Endothelial cell of umbilical vein (primary cell): ENCODE measurements around the gene VGLL4. TPM values are rescaled to one million over a fixed set of nuclear protein-coding genes. Genes with fewer than 3 reads are reported as not detected.

ENCODE experiments used
- BruUV-seq: library from RNA; stranded (reverse); fragments of 400-500 nt; replicated peaks from 2 replicates; lab custom pipeline; 2021; lab: Mats Ljungman, UMichigan
- CTCF ChIA-PET: fragments of 300-600, 350-600 bp; sonication (Branson Sonifier 250); formaldehyde crosslinking; loops from one replicate; lab custom pipeline; 2021; ENCODE audit warnings: antibody characterized with exemption, inconsistent platforms; lab: Charles Lee
- POLR2A ChIA-PET: fragments of 300-600, 350-600 bp; sonication (Branson Sonifier 250); formaldehyde crosslinking; loops from one replicate; lab custom pipeline; 2021; ENCODE audit warnings: antibody characterized with exemption, inconsistent platforms; lab: Charles Lee
- DNase-seq: peaks from one replicate; pipeline ENCODE4 v3.0.0-alpha.2; 2011; ENCODE audit warnings: low read depth, low spot score
- FAIRE-seq: peaks from 2 replicates; lab custom pipeline; 2011; peaks lifted over from hg19 to GRCh38; lab: Jason Lieb, UNC
- H2AFZ ChIP-seq: 2 replicates; pipeline ENCODE4 v1.6.0; 2012; ENCODE audit warnings: low read depth, low read length, control low read depth, inconsistent platforms
- H3K27ac ChIP-seq: 2 replicates; pipeline ENCODE4 v1.5.1; 2011; ENCODE audit warnings: low read depth, mild to moderate bottlenecking, control low read depth, low read length, moderate library complexity; ENCODE audit not compliant: insufficient read depth
- H3K27me3 ChIP-seq, 2 experiments: 2 replicates each; pipeline versions ENCODE4 v1.6.0 to v1.6.1; 2011; ENCODE audit warnings: low read length in 2 of 2, mixed read lengths in 1 of 2; ENCODE audit not compliant: control insufficient read depth in 2 of 2, insufficient read depth in 2 of 2
- H3K36me3 ChIP-seq, 2 experiments: 2 replicates in 1 of 2; 3 replicates in 1 of 2; pipeline ENCODE4 v1.5.1; 2011; ENCODE audit warnings: low read length in 2 of 2, mild to moderate bottlenecking in 1 of 2, moderate library complexity in 1 of 2; ENCODE audit not compliant: control insufficient read depth in 2 of 2, insufficient read depth in 2 of 2; ENCODE audit errors: extremely low read depth in 1 of 2
- H3K4me1 ChIP-seq: 3 replicates; pipeline ENCODE4 v1.5.1; 2011; ENCODE audit warnings: mild to moderate bottlenecking, low read length; ENCODE audit not compliant: control insufficient read depth, insufficient read depth; ENCODE audit errors: extremely low read depth
- H3K4me2 ChIP-seq: 2 replicates; pipeline ENCODE4 v1.6.1; 2011; ENCODE audit warnings: low read length, control low read depth, mixed read lengths; ENCODE audit not compliant: insufficient read depth
- H3K4me3 ChIP-seq, 3 experiments: fragments of 200-600 bp in 1 of 3; sonication (generic), shearing (Covaris generic) in 1 of 3; replicated peaks in 1 of 3; 2 replicates each; pipeline ENCODE4 v1.5.1; 2011 to 2016; ENCODE audit warnings: control low read depth in 3 of 3, low read length in 3 of 3, mild to moderate bottlenecking in 2 of 3, inconsistent platforms in 1 of 3, low read depth in 1 of 3, moderate library complexity in 1 of 3; ENCODE audit not compliant: insufficient read depth in 1 of 3
- H3K79me2 ChIP-seq: 2 replicates; pipeline ENCODE4 v1.6.0; 2012; ENCODE audit warnings: low read length, inconsistent platforms; ENCODE audit not compliant: control insufficient read depth, insufficient read depth
- H3K9ac ChIP-seq: replicated peaks from 2 replicates; pipeline ENCODE3; 2011; ENCODE audit warnings: low read length, control low read depth; ENCODE audit not compliant: insufficient read depth; ENCODE audit errors: extremely low read depth
- H3K9me1 ChIP-seq: replicated peaks from 3 replicates; pipeline ENCODE4 v1.6.0; 2011; ENCODE audit warnings: mild to moderate bottlenecking, low read length; ENCODE audit not compliant: control insufficient read depth, insufficient read depth; ENCODE audit errors: extremely low read depth
- H3K9me3 ChIP-seq: replicated peaks from 2 replicates; pipeline ENCODE4 v1.5.1; 2012; ENCODE audit warnings: low read length, inconsistent platforms; ENCODE audit not compliant: control insufficient read depth, insufficient read depth
- H4K20me1 ChIP-seq: replicated peaks from 2 replicates; pipeline ENCODE3; 2011; ENCODE audit warnings: mild to moderate bottlenecking, low read length; ENCODE audit not compliant: control insufficient read depth, insufficient read depth; ENCODE audit errors: extremely low read depth
- GATA2 ChIP-seq: IDR thresholded peaks from 2 replicates; pipeline ENCODE4 v1.7.0; 2011; ENCODE audit warnings: low read depth, mild to moderate bottlenecking, moderate library complexity, mixed read lengths, low read length; ENCODE audit not compliant: insufficient read length, insufficient read depth
- JUN ChIP-seq: IDR thresholded peaks from 2 replicates; pipeline ENCODE4 v1.6.1; 2011; ENCODE audit warnings: borderline replicate concordance, low read depth; ENCODE audit not compliant: insufficient read length, insufficient read depth
- POLR2A ChIP-seq: IDR thresholded peaks from 2 replicates; pipeline ENCODE4 v1.6.1; 2012; ENCODE audit warnings: low read depth, mild to moderate bottlenecking, control low read depth, low read length
- POLR2AphosphoS5 ChIP-seq: IDR thresholded peaks from 2 replicates; pipeline ENCODE4 v1.6.1; 2012; ENCODE audit warnings: low read depth, mild to moderate bottlenecking, control low read depth, low read length, moderate library complexity; ENCODE audit not compliant: insufficient read depth
- dilution Hi-C: fragments of 300-500 bp; cut with MboI; formaldehyde crosslinking; loops from one replicate; pipeline ENCODE4 v1.15.0; 2019; ENCODE audit warnings: low sequenced_read_pairs; ENCODE audit not compliant: extremely low pct_ligation_motif_present
- intact Hi-C: fragments of 100-400 bp; cut with micrococcal nuclease; formaldehyde crosslinking; loops from one replicate; pipeline ENCODE4 v1.10.0; 2022
- polyA plus RNA-seq, 4 experiments: library from polyadenylated mRNA; depleted of rRNA in 3 of 4; stranded (reverse) in 3 of 4; unstranded in 1 of 4; fragments of >200 nt; gene quantifications; 2 replicates each; pipeline versions ENCODE4 v1.2.1 to v1.2.3, GENCODE V29; 2011 to 2012; ENCODE audit warnings: missing spikeins in 1 of 4
- total RNA-seq: library from RNA; stranded (reverse); gene quantifications from 2 replicates; pipeline ENCODE4 v1.2.3, GENCODE V29; 2021
- TF ChIP-seq, protein P1 (sequence below), 2 donors: IDR thresholded peaks; 1 replicate in 1 of 2; 2 replicates in 1 of 2; pipeline ENCODE4 v1.5.1; 2011; ENCODE audit warnings: low read length in 2 of 2, mild to moderate bottlenecking in 2 of 2, moderate library complexity in 2 of 2, control low read depth in 1 of 2, inconsistent platforms in 1 of 2, low read depth in 1 of 2; ENCODE audit not compliant: insufficient read depth in 1 of 2; ENCODE audit errors: extremely low read depth in 1 of 2

Gene VGLL4
- total and polyA plus RNA-seq, 2 donors (not counting 3 experiments of a cell fraction or from before 2014, with no cell fraction given): 67.0 to 78.9 TPM

DNA sequence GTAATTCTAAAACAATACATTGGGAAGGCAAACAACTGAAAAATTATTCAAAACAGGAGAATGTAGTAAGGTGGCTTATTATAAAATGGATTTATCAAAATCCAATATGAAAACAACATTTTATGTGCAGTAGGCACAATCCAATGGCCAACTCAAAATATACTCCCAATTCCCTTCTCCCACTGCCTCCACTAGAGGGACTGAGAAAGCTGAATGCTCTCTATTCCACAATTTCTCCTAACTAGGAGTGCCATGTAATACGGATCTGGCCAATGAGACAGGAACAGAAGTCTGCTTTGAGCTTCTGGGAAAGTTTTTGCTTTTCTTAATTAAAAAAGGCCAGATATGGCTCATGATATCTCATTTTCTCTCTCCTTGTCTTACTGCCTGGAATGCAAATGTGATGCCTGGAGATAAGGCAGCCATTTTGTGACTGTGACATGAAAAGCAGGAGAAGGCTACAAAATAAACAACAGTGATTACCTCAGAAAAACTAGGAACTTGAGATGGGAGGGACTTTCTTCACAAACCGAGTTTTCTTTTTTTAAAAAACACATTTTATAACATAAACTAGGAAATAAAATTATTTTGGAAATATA is 18.8 kb upstream of the VGLL4 start:
- no peak overlapping the region for H3K9ac ChIP-seq
- no peaks in the 10 kb centered on the region for H3K36me3 ChIP-seq
- dilution Hi-C loops: no loop called here
- H3K27ac ChIP-seq: no peak overlapping the region
- H3K4me3 ChIP-seq: no peak overlapping the region
- H3K4me2 ChIP-seq: no peak overlapping the region
- no peaks in the 10 kb centered on the region for H3K27me3 ChIP-seq
- no peak overlapping the region for H2AFZ ChIP-seq
- intact Hi-C loops: loop anchor here (1.0 to 2.0 kb wide), 4 partner anchors 56 to 172 kb away; no protein-coding TSS in a partner anchor
- TF ChIP-seq, protein P1, sequence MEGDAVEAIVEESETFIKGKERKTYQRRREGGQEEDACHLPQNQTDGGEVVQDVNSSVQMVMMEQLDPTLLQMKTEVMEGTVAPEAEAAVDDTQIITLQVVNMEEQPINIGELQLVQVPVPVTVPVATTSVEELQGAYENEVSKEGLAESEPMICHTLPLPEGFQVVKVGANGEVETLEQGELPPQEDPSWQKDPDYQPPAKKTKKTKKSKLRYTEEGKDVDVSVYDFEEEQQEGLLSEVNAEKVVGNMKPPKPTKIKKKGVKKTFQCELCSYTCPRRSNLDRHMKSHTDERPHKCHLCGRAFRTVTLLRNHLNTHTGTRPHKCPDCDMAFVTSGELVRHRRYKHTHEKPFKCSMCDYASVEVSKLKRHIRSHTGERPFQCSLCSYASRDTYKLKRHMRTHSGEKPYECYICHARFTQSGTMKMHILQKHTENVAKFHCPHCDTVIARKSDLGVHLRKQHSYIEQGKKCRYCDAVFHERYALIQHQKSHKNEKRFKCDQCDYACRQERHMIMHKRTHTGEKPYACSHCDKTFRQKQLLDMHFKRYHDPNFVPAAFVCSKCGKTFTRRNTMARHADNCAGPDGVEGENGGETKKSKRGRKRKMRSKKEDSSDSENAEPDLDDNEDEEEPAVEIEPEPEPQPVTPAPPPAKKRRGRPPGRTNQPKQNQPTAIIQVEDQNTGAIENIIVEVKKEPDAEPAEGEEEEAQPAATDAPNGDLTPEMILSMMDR (IDR thresholded peaks at IDR 0.05; ENCODE audit: extremely low read depth in 1 of 2, insufficient read depth in 1 of 2, low read depth in 1 of 2, low read length in 2 of 2): peak; percentile 33 to 43
- no peak for TF ChIP-seq POLR2A
- DNase-seq (peak; percentile 31), FAIRE-seq (peak; percentile 56)
- POLR2A ChIA-PET: interaction anchor here (0.6 kb wide), 1 partner anchor 87 kb away, joined by 5 read pairs; no protein-coding TSS in a partner anchor
- no peaks in the 10 kb centered on the region for H3K79me2 ChIP-seq
- CTCF ChIA-PET: interaction anchor here (0.6 to 2.8 kb wide), 13 partner anchors 10 to 283 kb away, joined by 3 to 17 read pairs (median 4); no protein-coding TSS in a partner anchor
- no peaks in the 10 kb centered on the region for H3K9me1 ChIP-seq
- no peaks in the 10 kb centered on the region for H3K9me3 ChIP-seq
- no TSS peak for BruUV-seq
- H4K20me1 ChIP-seq: no peaks in the 10 kb centered on the region
- peaks cover 12% of the 10 kb centered on the region for H3K4me1 ChIP-seq

DNA sequence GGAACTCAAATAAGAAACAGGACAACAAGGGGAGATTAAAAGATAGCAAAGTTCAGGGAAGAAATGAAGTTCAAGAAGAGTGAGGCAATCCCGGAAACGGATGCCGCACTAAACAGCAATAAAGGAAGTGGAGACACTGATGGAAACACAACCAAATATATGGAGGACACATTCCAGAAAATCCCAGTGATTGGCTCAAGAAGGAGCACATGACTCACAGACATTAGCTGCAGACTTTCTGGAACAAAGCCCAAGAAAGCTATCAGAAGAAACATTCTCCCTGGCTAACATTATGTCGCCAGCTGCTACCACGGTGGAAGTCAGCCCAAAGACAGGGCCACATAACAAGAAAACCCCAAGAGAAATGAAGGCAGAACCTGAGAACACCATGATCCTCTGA is 18.1 kb upstream of the VGLL4 start:
- H3K9me1 ChIP-seq: no peaks in the 10 kb centered on the region
- POLR2A ChIA-PET: no interaction called here

More for the DNA sequence above, 18.1 kb upstream of the VGLL4 start:
- H3K79me2 ChIP-seq: no peaks in the 10 kb centered on the region
- peaks cover 12% of the 10 kb centered on the region for H3K4me1 ChIP-seq
- H3K4me2 ChIP-seq: peak overlapping the region; percentile 38
- H3K27ac ChIP-seq: peak overlapping the region; percentile 50
- H4K20me1 ChIP-seq: no peaks in the 10 kb centered on the region
- CTCF ChIA-PET: interaction anchor here (0.6 to 2.8 kb wide), 12 partner anchors 9 to 283 kb away, joined by 3 to 17 read pairs (median 4); no protein-coding TSS in a partner anchor
- H3K9ac ChIP-seq: no peak overlapping the region
- intact Hi-C loops: loop anchor here (1.0 to 2.0 kb wide), 4 partner anchors 57 to 173 kb away; no protein-coding TSS in a partner anchor
- no TSS peak for BruUV-seq
- no peaks in the 10 kb centered on the region for H3K36me3 ChIP-seq
- peak overlapping the region; percentile 43 for H2AFZ ChIP-seq
- dilution Hi-C loops: no loop called here
- DNase-seq (peak; percentile 63), FAIRE-seq (peak; percentile 89)
- H3K9me3 ChIP-seq: no peaks in the 10 kb centered on the region
- no peak for TF ChIP-seq JUN
- TF ChIP-seq POLR2AphosphoS5: peak; percentile 55
- TF ChIP-seq POLR2A: no peak
- peak; percentile 51 for TF ChIP-seq GATA2
- H3K27me3 ChIP-seq: no peaks in the 10 kb centered on the region
- no peak overlapping the region for H3K4me3 ChIP-seq
